Measurements from ENCODE around the gene CYGB.

Gene CYGB

GRCh38 chr17:76550712-76551615, 13.5 kb upstream of the CYGB start:
- DNase-seq (ENCODE audit: low read depth, low spot score): peak; percentile 26
- H3K4me3 ChIP-seq (ENCODE audit: low read depth, low read length): no peak overlapping the region
- in situ Hi-C loops (cut with HindIII; ENCODE audit: low sequenced_read_pairs): no loop called here
- TF ChIP-seq CTCF (IDR thresholded peaks at IDR 0.05; ENCODE audit: low read depth, low read length): no peak

GRCh38 chr17:76549539-76549938, 12.0 kb upstream of the CYGB start:
- no peak overlapping the region for H3K4me3 ChIP-seq (ENCODE audit: low read depth, low read length)
- in situ Hi-C loops (cut with HindIII; ENCODE audit: low sequenced_read_pairs): no loop called here
- TF ChIP-seq CTCF (IDR thresholded peaks at IDR 0.05; ENCODE audit: low read depth, low read length): no peak
- DNase-seq (ENCODE audit: low read depth, low spot score): no peak

GRCh38 chr17:76549215-76549518, 11.7 kb upstream of the CYGB start:
- in situ Hi-C loops (cut with HindIII; ENCODE audit: low sequenced_read_pairs): no loop called here
- no peak for TF ChIP-seq CTCF (IDR thresholded peaks at IDR 0.05; ENCODE audit: low read depth, low read length)
- H3K4me3 ChIP-seq (ENCODE audit: low read depth, low read length): no peak overlapping the region
- no peak for DNase-seq (ENCODE audit: low read depth, low spot score)

GRCh38 chr17:76548378-76549214, 11.1 kb upstream of the CYGB start:
- TF ChIP-seq CTCF (IDR thresholded peaks at IDR 0.05; ENCODE audit: low read depth, low read length): no peak
- no peak overlapping the region for H3K4me3 ChIP-seq (ENCODE audit: low read depth, low read length)
- no peak for DNase-seq (ENCODE audit: low read depth, low spot score)
- in situ Hi-C loops (cut with HindIII; ENCODE audit: low sequenced_read_pairs): no loop called here

DNA sequence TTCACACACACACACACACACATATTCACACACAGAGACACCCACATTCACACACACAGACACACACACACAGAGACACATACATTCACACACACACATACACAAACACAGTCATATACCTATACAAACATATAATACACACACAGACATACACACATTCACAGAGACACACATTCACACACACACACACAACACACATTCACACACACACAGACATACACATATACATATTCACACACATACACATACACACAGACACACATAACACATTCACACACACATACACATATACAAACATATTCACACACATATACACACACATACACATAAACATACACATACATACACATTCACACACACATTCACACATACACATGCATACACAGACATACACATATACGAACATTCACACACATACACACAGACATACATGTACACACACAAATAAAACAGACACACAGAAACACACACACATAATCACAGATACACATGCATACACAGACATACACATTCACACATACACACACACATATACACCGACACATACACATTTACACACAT, 10.2 kb upstream of the CYGB start:
- no peak for TF ChIP-seq CTCF (IDR thresholded peaks at IDR 0.05; ENCODE audit: low read depth, low read length)
- no peak for DNase-seq (ENCODE audit: low read depth, low spot score)
- in situ Hi-C loops (cut with HindIII; ENCODE audit: low sequenced_read_pairs): no loop called here
- no peak overlapping the region for H3K4me3 ChIP-seq (ENCODE audit: low read depth, low read length)

- no peak overlapping the region for H3K4me3 ChIP-seq (ENCODE audit: low read depth, low read length)
- TF ChIP-seq CTCF (IDR thresholded peaks at IDR 0.05; ENCODE audit: low read depth, low read length): peak; percentile 80
- peak; percentile 71 for DNase-seq (ENCODE audit: low read depth, low spot score)
- in situ Hi-C loops (cut with HindIII; ENCODE audit: low sequenced_read_pairs): no loop called here
Measured at GRCh38 chr17:76547183-76547641, 9.7 kb upstream of the CYGB start.

Measured in astrocyte of the spinal cord (primary cell).